Mucosa of rectum (tissue), 2 donors: ENCODE data around the gene RHBDD3.

Source experiments
- H3K27ac ChIP-seq, 2 donors: one replicate each; pipeline ENCODE4 v1.7.0; 2013; ENCODE audit warnings: inconsistent platforms in 2 of 2, low read depth in 2 of 2, low read length in 2 of 2
- H3K27me3 ChIP-seq, 2 donors: one replicate each; pipeline ENCODE4 v1.7.0; 2013; ENCODE audit warnings: low read length in 2 of 2; ENCODE audit not compliant: control insufficient read depth in 2 of 2, insufficient read depth in 2 of 2
- H3K36me3 ChIP-seq, 2 donors: one replicate each; pipeline ENCODE4 v1.7.0; 2013; ENCODE audit warnings: low read length in 2 of 2; ENCODE audit not compliant: control insufficient read depth in 2 of 2, insufficient read depth in 2 of 2
- H3K4me1 ChIP-seq, 2 donors: one replicate each; pipeline ENCODE4 v1.7.0; 2013; ENCODE audit warnings: low read length in 2 of 2, mild to moderate bottlenecking in 1 of 2; ENCODE audit not compliant: control insufficient read depth in 2 of 2, insufficient read depth in 2 of 2
- H3K4me3 ChIP-seq, 2 donors: one replicate each; pipeline ENCODE4 v1.7.0; 2013; ENCODE audit warnings: low read length in 2 of 2
- H3K9ac ChIP-seq, 2 donors: one replicate each; pipeline ENCODE4 v1.7.0; 2013; ENCODE audit warnings: low read length in 2 of 2, low read depth in 1 of 2, mild to moderate bottlenecking in 1 of 2
- H3K9me3 ChIP-seq, 2 donors: one replicate each; pipeline ENCODE4 v1.7.0; 2013; ENCODE audit warnings: low read length in 2 of 2; ENCODE audit not compliant: control insufficient read depth in 2 of 2
- donor health status: healthy.
- donor health status: Normal muscosa, but diverticular disease.

RHBDD3 gene

DNA sequence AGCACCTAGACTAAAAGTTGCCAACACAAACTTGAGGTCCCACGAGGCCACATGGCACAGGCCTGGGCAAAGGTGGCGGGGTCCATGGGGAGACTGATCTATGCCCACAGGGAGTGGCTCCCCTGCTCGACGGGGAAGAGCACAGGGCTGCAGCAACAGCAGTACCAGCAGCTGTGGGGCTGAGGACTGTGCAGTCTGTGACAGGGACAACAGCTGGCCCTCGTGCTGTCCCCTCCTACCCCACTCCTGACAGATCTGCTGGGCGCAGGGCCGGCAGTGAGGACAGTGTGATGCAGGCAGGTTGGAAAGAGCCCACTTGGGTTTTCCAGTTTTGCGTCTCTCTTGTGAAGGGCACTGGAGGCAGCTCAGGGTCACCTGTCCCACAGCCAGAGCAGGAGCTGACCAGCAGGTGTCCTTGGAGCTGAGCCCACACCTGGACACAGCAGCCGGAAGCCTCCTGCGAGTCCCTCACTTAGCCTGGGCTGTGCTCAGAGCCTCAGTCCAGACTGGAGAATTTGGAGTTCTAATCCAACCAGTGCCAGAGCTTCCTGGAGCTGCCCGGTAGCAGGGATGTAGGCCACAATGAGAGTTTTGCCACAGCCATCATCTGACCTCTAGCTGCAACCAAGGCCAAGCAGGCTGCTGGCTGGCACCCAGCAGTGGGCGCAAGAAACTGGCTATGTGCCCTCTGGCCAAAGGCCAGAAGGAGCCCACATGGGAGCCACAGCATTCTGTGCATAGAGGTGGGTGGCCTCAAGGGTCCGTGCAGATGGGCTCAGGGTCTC lies 35.1 kb upstream of the RHBDD3 start:
- no peak overlapping the region for H3K9ac ChIP-seq
- peaks cover 26 to 31% of the 10 kb centered on the region in 2 donors for H3K36me3 ChIP-seq
- no peak overlapping the region for H3K27ac ChIP-seq
- no peaks in the 10 kb centered on the region for H3K27me3 ChIP-seq
- no peak overlapping the region for H3K4me3 ChIP-seq
- H3K9me3 ChIP-seq = no peaks in the 10 kb centered on the region
- peaks cover 10 to 14% of the 10 kb centered on the region in 2 donors for H3K4me1 ChIP-seq

- H3K9me3 ChIP-seq = no peaks in the 10 kb centered on the region
- no peak overlapping the region for H3K27ac ChIP-seq
- peaks cover 4 to 12% of the 10 kb centered on the region in 2 donors for H3K4me1 ChIP-seq
- H3K27me3 ChIP-seq = no peaks in the 10 kb centered on the region
- peaks cover 31 to 36% of the 10 kb centered on the region in 2 donors for H3K36me3 ChIP-seq
- H3K4me3 ChIP-seq = no peak overlapping the region
- no peak overlapping the region for H3K9ac ChIP-seq
These were observed 34.6 kb upstream of the RHBDD3 start for GRCh38 chr22:29302402-29302680.

GRCh38 chr22:29301716-29302401 lies 34.1 kb upstream of the RHBDD3 start:
- Histone ChIP-seq H3K9me3 (no peaks in the 10 kb centered on the region), H3K9ac (no peak overlapping the region), H3K4me1 (peaks cover 3 to 12% of the 10 kb centered on the region in 2 donors), H3K4me3 (no peak overlapping the region), H3K27ac (no peak overlapping the region), H3K27me3 (no peaks in the 10 kb centered on the region), H3K36me3 (peaks cover 36 to 41% of the 10 kb centered on the region in 2 donors)

GRCh38 chr22:29300807-29301601 lies 33.2 kb upstream of the RHBDD3 start:
- H3K4me3 ChIP-seq = no peak overlapping the region
- H3K9me3 ChIP-seq = no peaks in the 10 kb centered on the region
- H3K27ac ChIP-seq = no peak overlapping the region
- no peak overlapping the region for H3K9ac ChIP-seq
- no peaks in the 10 kb centered on the region for H3K27me3 ChIP-seq
- H3K4me1 ChIP-seq = peaks cover 0 to 10% of the 10 kb centered on the region in 2 donors
- peaks cover 44 to 50% of the 10 kb centered on the region in 2 donors for H3K36me3 ChIP-seq

DNA sequence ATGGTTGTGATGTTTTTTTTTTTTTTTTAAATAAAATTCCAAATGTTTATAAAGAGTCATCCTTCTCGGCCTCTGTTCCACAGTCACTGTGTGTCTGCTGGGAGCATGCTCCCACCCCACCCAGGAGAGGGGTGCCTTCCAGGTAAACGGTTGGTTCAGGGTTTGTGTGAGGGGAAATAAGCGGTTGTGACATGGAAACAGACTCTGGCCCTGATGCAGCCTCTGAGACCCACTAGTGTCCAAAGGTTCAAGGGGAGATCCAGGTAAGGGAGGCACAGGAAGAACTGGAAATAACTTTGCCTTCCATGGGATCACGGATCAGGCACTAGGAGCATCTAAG lies 32.7 kb upstream of the RHBDD3 start:
- no peak overlapping the region for H3K9ac ChIP-seq
- no peak overlapping the region for H3K4me3 ChIP-seq
- no peaks in the 10 kb centered on the region for H3K9me3 ChIP-seq
- H3K27me3 ChIP-seq = no peaks in the 10 kb centered on the region
- H3K36me3 ChIP-seq = peaks cover 50 to 55% of the 10 kb centered on the region in 2 donors
- H3K27ac ChIP-seq = no peak overlapping the region
- peaks cover 0 to 10% of the 10 kb centered on the region in 2 donors for H3K4me1 ChIP-seq

DNA sequence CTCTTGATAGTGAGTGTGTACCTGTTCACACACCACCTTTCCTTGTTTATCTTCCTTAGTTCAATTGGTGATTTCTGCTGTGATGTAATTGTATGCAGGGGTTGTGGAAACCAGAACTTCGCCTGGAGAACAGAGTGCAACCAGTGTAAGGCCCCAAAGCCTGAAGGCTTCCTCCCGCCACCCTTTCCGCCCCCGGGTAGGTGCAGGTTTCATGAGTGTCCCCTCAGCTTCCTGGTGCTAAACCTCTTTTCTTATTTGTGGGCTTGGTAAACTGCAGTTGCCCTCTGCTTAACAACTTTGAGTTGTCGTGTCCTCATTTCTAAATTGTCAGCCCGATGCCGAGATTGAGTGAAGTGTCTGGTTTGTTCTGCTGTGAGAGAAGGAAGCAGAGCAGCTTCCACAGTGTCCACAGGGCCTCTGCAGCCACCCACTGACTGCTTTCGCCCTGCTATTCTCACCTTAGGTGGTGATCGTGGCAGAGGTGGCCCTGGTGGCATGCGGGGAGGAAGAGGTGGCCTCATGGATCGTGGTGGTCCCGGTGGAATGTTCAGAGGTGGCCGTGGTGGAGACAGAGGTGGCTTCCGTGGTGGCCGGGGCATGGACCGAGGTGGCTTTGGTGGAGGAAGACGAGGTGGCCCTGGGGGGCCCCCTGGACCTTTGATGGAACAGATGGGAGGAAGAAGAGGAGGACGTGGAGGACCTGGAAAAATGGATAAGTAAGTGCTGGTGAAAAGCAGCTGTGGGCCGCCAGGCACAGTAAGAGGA lies 31.5 kb upstream of the RHBDD3 start:
- no peaks in the 10 kb centered on the region for H3K27me3 ChIP-seq
- H3K36me3 ChIP-seq = peaks cover 58 to 65% of the 10 kb centered on the region in 2 donors
- H3K9me3 ChIP-seq = no peaks in the 10 kb centered on the region
- no peak overlapping the region for H3K9ac ChIP-seq
- no peak overlapping the region for H3K27ac ChIP-seq
- no peak overlapping the region for H3K4me3 ChIP-seq
- H3K4me1 ChIP-seq = peaks cover 0 to 10% of the 10 kb centered on the region in 2 donors

GRCh38 chr22:29298641-29299040 lies 30.9 kb upstream of the RHBDD3 start:
- H3K9me3 ChIP-seq = no peaks in the 10 kb centered on the region
- H3K27ac ChIP-seq = no peak overlapping the region
- peaks cover 0 to 10% of the 10 kb centered on the region in 2 donors for H3K4me1 ChIP-seq
- H3K36me3 ChIP-seq = peaks cover 63 to 71% of the 10 kb centered on the region in 2 donors
- H3K4me3 ChIP-seq = no peak overlapping the region
- no peaks in the 10 kb centered on the region for H3K27me3 ChIP-seq
- H3K9ac ChIP-seq = no peak overlapping the region

- H3K4me1 ChIP-seq = no peaks in the 10 kb centered on the region
- no peak overlapping the region for H3K27ac ChIP-seq
- H3K9me3 ChIP-seq = no peaks in the 10 kb centered on the region
- peaks cover 89 to 92% of the 10 kb centered on the region in 2 donors for H3K36me3 ChIP-seq
- no peak overlapping the region for H3K4me3 ChIP-seq
- no peak overlapping the region for H3K9ac ChIP-seq
- H3K27me3 ChIP-seq = no peaks in the 10 kb centered on the region
These were observed 24.6 kb upstream of the RHBDD3 start for GRCh38 chr22:29292379-29292778.

DNA sequence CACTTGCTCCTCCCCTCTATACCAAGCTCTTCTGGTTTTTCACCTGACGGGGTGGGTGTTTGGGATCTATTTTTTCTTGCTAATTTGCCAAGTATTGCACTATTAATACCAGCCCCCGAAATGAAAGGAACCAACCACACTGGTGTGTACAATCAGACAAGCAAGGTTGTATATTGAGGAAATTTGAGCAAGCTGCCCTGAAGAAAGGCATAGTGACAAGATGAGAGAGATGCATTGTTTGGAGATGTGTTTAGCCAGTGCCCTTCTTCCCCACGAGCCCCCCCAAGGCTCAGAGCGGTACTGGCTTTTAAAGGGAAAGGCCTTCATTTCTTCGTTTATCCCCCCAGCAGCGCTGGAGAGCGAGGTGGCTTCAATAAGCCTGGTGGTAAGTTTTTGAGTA lies 23.4 kb upstream of the RHBDD3 start:
- Histone ChIP-seq H3K27me3 (no peaks in the 10 kb centered on the region), H3K27ac (no peak overlapping the region), H3K4me1 (no peaks in the 10 kb centered on the region), H3K36me3 (peaks cover 83 to 89% of the 10 kb centered on the region in 2 donors), H3K4me3 (no peak overlapping the region), H3K9ac (no peak overlapping the region), H3K9me3 (no peaks in the 10 kb centered on the region)
